Fibroblast of the aortic adventitia (primary cell): ENCODE data around the gene CHST7. TPM values are rescaled to one million over a fixed set of nuclear protein-coding genes. Genes with fewer than 3 reads are reported as not detected.

ENCODE experiments used
- DNase-seq: peaks from one replicate; pipeline ENCODE4 v3.0.0-alpha.2; 2010; ENCODE audit warnings: low read depth
- H3K4me3 ChIP-seq: 2 replicates; pipeline ENCODE4 v1.5.1; 2011; ENCODE audit warnings: low read depth, mild to moderate bottlenecking, control low read depth, low read length, moderate library complexity
- CTCF ChIP-seq: IDR thresholded peaks from 2 replicates; pipeline ENCODE4 v1.5.1; 2011; ENCODE audit warnings: mild to moderate bottlenecking, low read length, control low read depth, inconsistent platforms; ENCODE audit not compliant: insufficient read depth
- total RNA-seq: library from RNA; depleted of rRNA; stranded (reverse); fragments of >200 nt; gene quantifications from 2 replicates; pipeline ENCODE4 v1.2.3, GENCODE V29; 2012; ENCODE audit warnings: low replicate concordance

CHST7 gene
- total RNA-seq, 1 donor, result 6.0 TPM

DNA sequence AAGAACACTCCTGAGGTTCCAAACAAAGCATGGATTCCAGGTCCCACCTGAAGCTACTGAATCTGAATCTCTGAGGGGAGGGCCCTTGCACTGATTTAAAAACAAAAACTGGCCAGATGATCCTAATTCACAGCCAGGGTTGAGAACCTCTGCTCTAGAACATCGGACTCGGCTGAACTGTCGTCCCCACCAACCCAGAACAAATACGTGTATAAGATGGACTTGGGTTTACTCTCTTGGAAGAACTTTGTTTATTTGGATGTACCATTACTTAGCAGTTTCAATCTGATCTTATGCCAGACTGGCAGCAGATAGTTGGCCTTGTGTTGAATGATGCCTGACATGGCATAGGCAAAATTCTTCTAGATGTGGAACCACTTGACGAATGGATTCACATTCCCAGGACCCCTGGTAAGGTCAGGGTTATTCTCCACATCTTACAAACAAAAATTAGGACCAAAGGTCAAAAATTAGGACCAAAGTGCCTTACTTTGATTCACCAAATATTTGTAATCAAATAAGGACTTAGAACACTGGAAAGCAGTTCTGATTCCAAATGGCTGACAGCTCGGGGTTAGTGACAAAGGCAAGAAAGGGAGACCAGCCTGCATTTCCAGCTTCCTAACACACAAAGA, 29.0 kb downstream of the CHST7 start:
- no peak for TF ChIP-seq CTCF
- DNase-seq, result no peak
- H3K4me3 ChIP-seq, result no peak overlapping the region

DNA sequence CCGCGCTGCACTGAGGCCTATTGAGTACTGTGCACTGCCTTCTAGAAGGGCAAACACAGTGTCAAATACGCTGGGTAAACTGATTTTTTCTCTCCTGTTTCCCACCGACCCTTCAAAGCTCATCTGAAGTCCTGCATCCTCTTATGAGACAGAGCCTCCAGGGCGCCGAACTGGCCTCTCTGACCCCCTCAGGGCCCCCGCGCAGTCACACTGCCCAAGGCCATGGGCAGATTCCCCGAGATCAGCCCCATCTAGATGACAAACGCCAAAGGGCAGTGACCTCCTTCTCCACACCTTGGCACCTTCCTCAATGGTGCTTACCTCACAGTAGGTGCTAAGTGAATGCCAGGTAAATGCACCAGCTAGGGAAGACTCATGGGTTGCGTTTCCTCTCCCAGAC, 34.4 kb downstream of the CHST7 start:
- TF ChIP-seq CTCF, result no peak
- no peak overlapping the region for H3K4me3 ChIP-seq
- DNase-seq, result no peak

- no peak for TF ChIP-seq CTCF
These were observed 36.6 kb downstream of the CHST7 start for GRCh38 chrX:46610070-46610658.

GRCh38 chrX:46611658-46612362, 38.2 kb downstream of the CHST7 start:
- no peak for TF ChIP-seq CTCF
- no peak overlapping the region for H3K4me3 ChIP-seq
- no peak for DNase-seq

More at GRCh38 chrX:46610070-46610658, 36.6 kb downstream of the CHST7 start:
- DNase-seq, result no peak
- H3K4me3 ChIP-seq, result no peak overlapping the region

DNA sequence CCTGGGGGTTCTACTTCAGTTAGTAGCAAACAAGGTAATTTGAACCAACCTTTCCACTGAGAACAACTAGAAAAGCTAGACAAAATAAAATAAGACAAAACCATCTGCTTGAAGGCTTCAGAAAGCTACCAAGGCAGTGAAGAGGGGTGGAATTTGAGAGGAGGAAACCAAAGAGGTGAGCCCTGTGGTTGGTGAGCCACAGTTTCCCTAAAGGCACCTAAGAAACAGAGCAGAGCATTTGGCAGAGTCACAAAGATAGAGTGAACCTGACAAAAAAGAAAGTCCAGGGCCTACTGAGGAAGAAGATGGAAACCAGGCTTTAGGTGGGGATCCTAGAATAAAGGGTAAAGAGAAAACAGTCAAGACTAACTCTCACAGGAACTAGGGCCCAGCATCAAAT, 44.3 kb downstream of the CHST7 start:
- H3K4me3 ChIP-seq, result no peak overlapping the region
- no peak for DNase-seq
- no peak for TF ChIP-seq CTCF

DNA sequence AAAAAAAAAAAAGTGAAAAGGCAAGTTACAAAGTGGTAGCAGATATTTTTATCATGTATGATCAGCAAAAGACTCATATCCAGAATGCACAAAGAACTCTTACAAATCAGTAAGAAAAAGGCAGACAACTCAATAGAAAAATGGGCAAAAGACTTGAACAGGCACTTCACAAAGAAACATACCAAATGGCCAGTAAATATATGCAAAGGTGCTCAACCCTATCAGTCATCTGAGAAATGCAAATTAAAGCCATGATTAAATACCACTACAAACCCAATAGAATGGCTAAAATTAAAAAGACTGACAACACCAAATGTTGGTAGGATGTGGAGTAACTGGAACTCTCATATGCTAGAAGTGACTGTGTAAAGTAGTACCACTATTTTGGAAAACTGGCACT, 45.4 kb downstream of the CHST7 start:
- TF ChIP-seq CTCF, result no peak
- H3K4me3 ChIP-seq, result no peak overlapping the region

More for the DNA sequence above, 45.4 kb downstream of the CHST7 start:
- no peak for DNase-seq
